NCI-H524 treated with DMSO at 0.1 percent for 48 hours (cell line): ENCODE results near the gene MBNL1.
"Not testable (repeated sequence)": the region's sequence is repeated elsewhere in the genome, so short reads cannot be mapped to it uniquely, and the experiment has no call there.

ENCODE experiments used
- DNase-seq: peaks from one replicate; lab custom pipeline; 2025; lab: John Stamatoyannopoulos, UW

Gene MBNL1

DNA sequence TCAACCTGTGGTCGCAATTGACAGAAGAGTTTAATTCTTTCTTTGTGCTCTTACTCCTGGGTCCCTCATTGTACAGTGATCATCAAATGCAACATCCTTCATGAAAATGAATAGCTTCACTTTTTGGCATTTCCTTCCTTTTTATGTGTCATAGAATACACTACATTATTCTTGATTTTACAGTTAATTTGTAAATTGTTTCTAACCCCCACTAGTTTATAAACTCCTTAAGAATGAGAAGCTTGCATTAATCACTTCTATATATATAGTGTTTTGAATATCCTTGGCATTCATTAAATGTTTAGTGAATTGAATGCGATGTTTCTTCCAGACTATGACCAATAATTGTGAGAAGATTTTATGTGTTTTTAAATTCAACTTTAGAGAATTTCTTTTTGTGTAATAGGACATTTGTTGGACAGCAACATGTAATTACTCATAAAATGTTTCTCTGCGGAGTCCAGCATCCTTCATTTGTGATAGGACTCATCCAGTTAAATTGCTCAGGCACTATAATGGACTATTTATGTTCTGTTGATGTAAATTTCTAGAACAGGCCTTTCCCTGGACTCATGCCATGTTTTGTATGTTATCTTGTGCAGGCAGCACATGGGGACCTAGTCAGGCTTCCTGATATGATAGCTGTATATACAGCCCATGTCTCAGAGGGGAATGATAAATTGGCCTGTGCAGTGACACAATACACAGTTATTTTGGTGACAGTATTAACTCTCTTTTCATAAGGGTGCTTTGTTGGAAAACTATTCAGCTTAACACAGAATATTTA lies 51.3 kb downstream of the MBNL1 start:
- DNase-seq = no peak

DNA sequence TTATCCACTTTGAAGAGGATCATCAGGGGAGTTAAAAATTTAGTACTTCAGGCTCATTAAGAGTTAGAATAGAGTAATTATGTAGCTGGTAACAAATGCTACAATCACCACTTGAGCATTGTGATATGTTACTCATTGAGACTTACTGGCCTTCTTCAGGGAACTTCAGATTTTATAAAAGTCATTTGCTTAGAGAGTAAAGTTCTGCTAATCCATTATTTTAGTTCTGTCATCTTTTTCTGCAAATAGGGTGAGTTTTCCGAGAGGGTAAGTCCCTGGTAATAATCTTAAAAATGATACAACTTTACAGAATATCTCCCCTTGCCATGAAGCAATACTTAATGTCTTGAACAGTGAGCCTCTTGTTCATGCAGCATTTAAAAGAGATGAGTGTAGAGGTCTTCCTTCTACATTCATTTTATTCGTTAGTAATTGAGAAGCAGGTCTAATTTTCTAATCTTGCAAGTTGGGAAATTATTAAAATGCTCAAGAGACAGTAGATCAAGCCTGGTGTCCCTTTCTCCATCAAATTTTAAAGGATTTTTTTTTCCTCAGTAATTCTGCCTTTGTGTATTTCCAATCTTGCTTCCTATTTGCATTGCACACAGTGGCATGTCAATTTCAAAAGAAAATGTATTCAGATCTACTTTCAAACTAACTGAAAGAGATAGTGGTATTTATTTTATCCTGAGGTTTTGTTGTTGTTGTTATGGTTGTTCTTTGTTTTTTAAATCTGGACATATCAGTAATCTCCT lies 52.6 kb downstream of the MBNL1 start:
- DNase-seq = no peak

DNA sequence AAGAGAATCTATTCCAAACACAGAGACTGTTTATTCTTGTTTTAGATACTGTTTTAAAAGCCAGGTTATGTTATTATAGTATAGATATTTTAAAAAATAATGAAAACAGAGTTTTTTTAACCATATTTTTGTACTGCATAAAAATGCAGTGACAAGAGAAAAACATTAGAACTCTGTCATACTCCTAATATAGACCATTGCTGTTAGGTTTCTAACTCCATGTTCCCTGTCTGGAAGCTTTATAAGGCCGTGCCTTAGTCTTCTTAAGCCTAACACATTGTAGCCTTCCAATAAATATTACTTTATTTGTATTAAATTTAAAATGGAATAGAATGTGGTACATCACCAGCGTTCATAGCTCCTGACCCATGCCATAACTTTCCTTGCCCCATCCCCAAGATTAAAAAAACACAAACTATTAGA lies 53.2 kb downstream of the MBNL1 start:
- no peak for DNase-seq

DNA sequence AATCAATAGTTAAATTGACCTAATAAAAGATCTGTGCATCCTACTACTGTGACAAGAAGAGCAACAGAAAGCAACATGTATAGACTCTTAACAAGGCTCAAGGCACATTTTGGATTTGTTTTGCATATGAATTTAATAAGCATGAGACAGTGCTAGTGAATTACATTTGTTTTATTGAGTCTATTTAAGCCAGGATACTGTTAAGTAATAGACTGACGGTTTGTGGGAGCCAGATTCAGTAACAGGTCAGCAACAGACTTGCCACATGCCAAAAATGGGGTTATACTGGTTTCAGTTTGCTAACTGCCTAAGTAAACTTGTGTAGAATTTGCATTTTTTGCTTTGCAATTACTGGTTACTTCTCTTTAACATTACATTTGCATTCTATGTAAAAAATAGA lies 54.0 kb downstream of the MBNL1 start:
- DNase-seq = no peak

DNA sequence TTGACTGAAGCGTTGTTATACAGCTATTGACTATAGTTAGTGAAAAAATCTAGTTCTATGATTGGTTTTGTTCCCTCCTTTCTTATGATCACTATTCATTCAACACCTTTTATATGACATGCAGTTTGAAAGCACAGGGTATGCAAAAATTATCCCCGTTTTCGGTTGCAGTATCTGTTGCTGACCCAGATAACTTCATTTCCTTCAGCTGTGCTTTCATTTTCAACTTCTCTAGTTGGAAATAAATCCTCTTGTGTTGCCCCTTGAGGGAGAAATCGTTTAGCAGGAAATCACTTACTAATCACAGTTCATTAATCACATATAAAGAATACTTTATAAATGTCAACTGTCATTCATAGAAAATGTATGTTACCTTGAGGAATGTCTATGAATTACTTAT lies 55.1 kb downstream of the MBNL1 start:
- DNase-seq = no peak

DNA sequence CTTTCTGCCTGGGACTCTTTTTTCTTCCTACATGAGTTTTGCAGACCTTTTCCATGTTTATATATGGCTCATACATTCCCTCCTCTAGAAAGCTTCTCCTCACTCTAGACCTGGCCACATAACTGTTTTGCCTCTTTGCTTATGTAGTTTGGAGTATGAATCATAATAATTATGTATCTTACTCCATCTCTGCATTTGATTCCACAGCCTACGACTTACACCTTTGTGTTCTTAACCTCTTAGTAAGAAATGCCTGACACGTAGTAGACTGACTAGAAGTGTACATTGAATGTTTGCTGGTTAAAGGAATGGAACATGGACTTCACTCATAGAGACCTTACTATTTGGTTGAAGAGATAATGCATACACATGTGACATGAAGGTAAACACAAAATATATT lies 56.4 kb downstream of the MBNL1 start:
- no peak for DNase-seq

DNA sequence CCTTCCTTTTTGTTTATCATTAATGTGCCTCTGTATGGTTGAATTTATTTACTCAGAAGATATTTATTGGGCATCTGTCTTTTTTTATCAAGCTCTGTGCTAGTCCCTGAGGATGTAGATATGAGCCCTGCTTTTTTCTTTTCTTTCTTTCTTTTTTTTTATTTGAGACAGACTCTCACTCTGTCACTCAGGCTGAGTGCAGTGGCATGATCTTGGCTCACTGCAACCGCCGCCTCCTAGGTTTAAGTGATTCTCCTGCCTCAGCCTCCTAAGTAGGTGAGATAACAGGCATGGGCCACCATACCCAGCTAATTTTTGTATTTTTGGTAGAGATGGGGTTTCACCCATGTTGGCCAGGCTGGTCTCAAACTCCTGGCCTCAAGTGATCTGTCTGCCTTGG lies 58.5 kb downstream of the MBNL1 start:
- DNase-seq = no peak

DNA sequence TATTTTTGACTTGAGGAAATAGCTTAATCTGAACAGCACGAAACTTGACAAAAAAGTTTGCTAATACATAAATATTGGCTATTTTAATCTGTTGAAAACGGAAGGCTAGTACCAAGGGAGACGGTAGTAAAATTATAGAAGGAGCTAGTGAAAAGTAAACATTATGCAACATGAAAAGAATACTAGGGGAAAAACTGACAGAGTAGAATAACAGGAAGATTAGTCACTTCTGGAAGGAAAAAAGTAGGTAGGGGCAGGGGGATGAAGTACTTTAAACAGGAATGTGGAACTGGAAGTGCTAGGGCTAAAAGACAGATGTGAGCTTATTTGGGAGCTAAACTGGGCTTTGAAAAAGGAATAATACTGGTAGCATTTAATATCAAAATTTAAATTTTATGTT lies 60.1 kb downstream of the MBNL1 start:
- no peak for DNase-seq

DNA sequence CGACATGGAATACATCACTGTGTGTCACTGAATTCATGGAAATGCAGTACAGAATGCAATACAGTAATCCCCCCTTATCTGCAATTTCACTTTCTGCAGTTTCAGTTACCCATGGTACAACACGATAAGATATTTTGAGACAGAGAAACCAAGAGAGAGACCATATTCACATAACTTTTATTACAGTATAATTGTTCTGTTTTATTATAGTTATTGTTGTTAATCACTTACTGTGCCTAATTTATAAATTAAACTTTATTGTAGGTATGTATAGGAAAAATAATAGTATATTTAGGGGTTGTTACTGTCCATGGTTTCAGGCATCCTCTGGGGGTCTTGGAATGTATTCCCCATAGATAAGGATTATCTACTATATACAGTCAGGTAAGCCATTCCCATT lies 61.8 kb downstream of the MBNL1 start:
- DNase-seq = no peak

DNA sequence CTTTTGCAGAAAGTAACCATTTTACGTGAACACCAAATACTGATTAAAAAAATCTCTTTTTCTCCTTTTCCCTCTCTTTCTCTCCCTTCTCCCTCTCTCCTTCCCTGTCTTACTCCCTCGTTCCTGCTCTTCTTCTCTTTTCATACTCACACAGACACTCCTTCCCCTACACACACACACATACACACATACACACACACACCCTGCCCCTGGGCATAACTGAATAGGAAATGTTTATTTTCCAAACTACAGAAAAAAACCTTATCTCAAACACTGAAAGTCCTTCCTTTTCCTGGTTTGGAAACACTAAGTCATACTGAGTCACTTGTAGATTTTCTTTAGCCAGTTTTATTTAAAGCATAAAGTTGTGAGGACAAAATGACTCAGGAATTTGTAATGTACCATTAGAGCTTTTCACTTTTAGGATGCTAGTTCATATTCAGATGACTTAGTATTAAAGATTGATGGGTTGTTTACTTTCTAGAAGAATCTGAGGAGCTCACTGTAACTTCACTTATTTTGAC lies 62.4 kb downstream of the MBNL1 start:
- no peak for DNase-seq

DNA sequence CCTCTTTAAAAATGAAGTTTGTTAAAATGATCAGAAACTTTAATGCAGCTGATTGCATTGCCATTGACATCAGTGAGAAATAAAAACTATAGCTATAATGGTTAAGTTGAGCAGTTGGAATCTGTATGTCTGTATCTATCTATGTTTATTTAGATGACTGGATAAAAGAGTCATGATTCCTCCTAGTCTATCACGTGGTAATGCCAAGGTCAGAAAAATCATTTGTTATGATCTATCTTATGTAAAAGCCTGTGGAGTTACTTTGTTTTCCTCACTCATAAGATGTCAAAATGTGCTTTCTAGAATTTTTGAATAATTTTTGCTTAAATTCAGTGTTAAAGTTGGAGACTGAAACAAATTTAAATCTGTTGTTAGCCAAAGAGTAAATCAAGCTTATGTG lies 63.3 kb downstream of the MBNL1 start:
- DNase-seq = no peak

DNA sequence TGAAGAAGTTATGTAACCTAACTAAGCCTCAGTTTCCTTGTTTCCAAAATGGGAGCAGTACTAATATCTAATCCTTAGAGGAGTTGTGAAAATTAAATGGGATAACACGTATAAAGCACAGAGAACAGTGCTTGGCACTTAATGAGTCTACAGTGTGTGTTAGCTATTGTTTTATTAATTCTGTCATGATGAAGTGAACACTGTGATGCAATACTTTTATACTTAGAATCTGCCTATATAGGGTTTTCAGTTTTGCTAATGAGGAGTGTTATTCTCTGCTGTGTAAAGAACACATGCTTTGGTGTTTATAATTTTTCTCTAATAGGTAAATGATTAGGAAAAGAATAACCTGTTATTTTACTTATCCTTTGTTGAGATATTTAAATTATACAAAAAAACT lies 65.2 kb downstream of the MBNL1 start:
- no peak for DNase-seq

DNA sequence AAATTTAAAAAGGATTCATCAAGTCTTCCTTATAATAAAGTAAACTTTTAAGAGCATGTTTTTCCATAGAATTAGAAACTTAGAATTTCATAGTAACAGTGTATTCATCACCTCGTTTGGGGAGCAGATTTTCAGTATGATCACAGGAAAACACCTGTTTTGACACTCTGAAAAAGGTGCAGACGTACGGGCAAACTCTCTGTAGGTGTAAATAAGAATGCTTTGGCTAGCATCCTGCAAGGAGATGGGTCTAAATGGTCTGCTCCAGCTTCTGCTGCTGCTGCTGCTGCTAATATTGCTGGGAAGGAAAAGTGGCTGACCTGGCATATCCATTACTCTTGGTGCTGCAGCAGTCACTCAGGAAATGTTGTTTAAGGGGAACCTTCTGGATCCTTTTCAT lies 66.0 kb downstream of the MBNL1 start:
- DNase-seq = no peak

DNA sequence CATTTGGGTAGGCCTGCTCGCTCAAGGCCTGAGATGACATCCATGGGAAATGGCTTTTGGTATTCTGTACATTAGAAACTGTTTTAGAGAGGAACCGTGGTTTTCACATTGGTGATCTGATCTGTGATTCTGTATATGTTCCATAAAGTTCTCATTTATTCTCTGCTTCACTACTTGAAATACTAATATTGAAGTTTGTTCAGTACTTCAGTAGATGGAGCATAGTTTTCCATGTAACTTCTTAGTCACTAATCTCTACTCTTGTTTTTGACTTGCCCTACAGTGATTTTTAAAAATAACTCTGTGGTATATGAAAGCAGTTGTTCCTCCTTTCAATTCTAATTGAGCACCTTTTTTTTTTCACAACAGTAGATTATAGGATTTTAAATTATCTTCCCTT lies 66.5 kb downstream of the MBNL1 start:
- no peak for DNase-seq

DNA sequence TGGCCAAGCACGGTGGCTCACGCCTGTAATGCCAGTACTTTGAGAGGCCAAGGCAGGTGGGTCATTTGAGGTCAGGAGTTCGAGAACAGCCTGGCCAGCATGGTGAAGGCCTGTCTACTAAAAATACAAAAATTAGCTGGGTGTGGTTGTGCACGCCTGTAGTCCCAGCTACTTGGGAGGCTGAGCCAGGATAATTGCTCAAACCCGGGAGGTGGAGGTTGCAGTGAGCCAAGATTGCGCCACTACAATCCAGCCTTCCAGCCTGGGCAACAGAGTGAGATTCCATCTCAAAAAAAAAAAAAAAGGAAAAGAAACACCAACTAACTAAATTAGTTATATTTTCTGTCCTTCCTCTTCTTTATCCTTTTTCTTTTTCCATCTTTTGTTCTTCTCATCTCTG lies 68.6 kb downstream of the MBNL1 start:
- not testable (repeated sequence) for DNase-seq

DNA sequence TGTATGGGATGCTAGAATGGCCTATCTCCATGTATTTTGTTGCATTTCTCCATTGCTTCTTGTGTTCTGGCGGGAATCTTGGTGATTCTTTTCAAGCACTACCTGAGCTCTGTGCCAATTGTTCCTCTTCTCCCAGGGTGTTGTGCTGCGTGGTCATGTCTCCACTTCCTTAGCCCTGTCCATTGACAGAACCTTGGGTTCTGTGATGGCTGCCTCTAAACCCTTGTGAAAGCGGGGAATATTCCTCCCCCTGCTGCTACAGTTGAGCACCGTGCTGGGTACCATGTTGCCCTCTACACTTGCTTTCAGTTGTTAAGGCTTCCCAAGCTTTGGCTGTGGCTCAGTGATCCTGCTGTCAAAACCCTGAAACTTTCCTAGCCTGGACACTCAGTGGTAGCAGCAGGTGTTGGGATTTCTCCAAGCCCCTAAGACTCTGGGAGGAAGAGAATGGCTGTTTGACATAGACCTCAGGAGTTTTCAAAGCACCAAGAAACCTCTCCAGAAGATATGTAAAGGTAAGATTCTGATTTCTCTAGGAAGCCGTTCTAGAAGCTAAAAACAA lies 69.5 kb downstream of the MBNL1 start:
- DNase-seq = no peak

DNA sequence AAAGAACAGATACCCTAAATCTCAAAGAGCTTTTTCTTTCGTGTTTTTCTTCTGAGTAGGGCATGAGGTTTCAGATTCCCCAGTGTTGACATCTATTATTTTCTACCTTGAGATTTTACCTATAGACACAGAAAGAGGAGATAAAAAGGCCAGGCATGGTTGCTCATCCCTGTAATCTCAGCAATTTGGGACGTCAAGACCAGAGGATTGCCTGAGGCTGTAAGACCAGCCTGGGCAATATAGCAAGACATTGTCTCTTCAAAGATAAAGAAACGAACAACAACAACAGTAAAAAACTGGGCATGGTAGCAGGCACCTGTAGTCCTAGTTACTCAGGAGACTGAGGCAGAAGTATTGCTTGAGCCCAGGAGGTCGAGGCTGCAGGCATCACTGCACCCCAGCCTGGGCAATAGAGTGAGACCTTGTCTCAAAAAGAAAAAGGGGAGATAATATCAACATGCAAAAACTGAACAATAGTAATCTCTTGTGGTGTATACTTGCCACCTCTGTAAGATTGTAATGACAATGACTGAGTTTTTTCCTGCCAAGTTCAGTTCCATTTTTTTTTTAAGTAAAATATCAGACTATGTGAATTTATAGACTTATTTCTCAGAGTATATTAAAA lies 71.3 kb downstream of the MBNL1 start:
- no peak for DNase-seq

DNA sequence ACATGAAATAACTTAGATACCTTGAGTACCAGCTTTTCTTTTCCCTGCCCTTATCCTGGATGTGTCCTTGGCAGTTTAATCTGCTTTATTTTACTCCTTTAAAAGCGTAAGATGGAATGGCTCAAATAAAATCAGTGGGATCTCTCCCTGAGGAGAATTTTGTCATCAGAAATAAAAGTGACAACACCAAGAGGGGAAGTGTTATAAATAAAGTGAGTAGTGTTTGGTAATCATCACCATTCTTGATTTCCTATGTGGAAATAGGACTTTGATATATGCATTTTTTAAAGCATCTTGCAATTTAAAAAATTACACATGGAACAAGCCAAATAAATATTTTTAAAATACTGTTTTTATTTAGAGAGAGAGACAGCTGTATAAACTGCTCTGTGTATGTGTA lies 76.5 kb downstream of the MBNL1 start:
- DNase-seq = no peak

DNA sequence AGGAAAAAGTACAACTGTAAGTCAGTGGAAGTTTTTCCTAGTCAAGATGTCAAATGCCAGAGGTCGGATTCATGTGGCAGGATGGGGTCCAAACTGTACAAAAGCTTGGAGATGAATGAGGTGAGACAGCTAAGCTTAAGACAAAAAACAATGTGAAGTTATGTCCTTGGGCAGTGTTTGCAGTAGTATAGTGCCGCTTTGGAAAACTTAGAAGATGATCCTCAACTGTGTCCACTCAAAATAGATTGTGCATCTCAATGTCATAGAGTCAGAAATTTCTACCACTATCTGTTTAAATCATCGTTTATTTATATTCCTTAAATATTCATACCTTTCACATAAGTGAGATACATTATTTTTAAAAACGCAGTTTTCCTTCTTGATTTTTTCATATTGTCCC lies 77.3 kb downstream of the MBNL1 start:
- no peak for DNase-seq

DNA sequence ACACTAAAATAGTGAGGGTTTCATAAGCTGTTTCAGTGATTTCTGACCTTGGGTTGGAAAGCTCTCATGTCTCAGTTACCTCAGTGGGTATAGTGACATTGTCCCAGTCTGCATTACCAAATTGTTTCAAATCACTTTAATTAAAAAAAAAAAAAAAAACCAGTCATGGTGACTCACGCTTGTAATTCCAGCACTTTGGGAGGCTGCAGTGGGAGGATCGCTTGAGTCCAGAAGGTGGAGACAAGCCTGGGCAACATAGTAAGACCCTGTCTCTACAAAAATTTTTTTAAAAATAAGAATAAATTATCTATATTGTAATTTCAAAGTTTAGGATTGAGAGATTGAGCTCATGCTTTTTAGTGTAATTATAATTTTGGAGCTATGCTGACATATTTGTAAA lies 78.0 kb downstream of the MBNL1 start:
- DNase-seq = no peak

DNA sequence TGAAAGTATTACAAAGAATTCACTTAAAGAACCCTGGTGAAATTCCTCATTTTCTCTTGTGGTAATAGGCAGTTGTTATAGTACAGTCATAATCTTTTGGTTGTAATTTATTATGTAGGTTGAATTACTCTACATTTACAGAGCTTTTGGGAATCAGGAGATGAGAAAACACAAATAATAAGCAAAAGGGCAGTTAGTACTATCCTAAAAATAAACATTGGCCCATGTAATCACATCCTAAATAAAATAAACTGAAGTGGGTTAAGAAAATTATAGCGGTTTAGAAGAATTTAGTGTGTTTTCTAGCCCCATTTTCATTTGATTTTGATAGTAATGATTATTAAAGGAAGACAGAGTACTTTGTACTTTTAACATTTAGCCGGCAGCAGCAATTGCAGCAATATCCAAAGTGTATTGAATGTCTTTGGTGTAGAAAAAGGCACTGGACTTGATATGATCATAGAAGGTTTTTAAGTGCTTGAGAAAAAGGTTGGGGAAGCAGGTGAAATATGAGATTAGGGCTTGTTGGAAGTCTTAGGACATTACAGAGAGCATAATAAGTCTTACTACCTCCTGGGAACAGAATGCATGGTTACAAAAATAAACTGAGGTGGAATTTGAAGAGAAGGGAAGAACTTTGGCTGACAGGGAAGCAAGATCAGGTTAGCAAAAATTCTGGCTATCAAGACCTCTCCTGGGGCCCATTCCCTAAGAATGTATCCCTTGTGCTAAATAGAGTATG lies 79.9 kb downstream of the MBNL1 start:
- no peak for DNase-seq

DNA sequence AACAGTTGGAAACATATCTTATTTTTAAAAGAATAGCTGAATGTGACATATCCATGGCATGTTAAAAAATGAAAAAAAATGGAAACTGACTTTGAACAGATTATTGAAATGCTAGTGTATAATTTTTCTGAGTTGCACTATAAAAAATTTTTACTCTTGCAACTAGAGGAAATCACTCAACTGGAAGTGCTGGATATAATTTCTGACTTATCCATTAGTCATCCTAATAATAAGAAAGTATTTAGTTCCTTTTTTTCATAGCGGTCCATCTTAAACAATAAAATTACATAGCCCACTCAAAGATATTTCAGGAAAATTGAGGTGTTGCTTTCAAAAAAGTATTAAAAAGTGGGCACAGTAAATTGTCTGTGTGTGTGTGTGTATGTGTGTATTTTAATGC lies 80.7 kb downstream of the MBNL1 start:
- DNase-seq = no peak
